Vagina (tissue), 2 donors: Measurements from ENCODE around the gene RAB22A.

Experiments
- POLR2A ChIP-seq, 2 donors: fragments of 450-650 bp; IDR thresholded peaks; one replicate each; pipeline ENCODE4 v1.6.1; 2017; ENCODE audit warnings: antibody characterized with exemption in 2 of 2, mild to moderate bottlenecking in 2 of 2, moderate library complexity in 2 of 2
- TF ChIP-seq, protein P1 (sequence below), 3 experiments: fragments of 450-650 bp in 2 of 3; fragments of 200-600 bp in 1 of 3; sonication (generic) in 1 of 3; IDR thresholded peaks; one replicate each; pipeline ENCODE4 v1.5.1; 2017 to 2019; ENCODE audit warnings: antibody characterized with exemption in 3 of 3, mild to moderate bottlenecking in 2 of 3, moderate library complexity in 2 of 3

DNA sequence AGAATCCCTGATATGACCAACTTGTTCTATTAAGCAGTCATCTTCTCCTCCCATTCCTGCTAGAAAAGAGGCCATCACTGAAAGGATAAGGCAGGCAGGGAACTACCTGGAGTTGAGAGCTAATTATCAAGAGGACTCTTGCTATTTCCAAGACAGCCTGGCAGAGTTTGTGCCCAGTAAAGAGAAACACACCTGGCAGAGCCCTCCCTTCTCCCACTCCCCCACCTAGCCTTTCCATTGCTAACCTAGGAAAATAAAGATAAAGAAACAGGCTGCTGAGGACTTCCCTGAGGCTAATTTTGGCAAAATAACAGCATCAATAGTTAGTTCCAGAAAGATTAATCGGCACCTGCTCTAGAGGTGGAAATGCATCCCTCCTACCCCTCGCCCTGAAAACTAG, 20.4 kb upstream of the RAB22A start:
- no peak for TF ChIP-seq POLR2A (IDR thresholded peaks at IDR 0.05)
- TF ChIP-seq, protein P1, sequence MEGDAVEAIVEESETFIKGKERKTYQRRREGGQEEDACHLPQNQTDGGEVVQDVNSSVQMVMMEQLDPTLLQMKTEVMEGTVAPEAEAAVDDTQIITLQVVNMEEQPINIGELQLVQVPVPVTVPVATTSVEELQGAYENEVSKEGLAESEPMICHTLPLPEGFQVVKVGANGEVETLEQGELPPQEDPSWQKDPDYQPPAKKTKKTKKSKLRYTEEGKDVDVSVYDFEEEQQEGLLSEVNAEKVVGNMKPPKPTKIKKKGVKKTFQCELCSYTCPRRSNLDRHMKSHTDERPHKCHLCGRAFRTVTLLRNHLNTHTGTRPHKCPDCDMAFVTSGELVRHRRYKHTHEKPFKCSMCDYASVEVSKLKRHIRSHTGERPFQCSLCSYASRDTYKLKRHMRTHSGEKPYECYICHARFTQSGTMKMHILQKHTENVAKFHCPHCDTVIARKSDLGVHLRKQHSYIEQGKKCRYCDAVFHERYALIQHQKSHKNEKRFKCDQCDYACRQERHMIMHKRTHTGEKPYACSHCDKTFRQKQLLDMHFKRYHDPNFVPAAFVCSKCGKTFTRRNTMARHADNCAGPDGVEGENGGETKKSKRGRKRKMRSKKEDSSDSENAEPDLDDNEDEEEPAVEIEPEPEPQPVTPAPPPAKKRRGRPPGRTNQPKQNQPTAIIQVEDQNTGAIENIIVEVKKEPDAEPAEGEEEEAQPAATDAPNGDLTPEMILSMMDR (IDR thresholded peaks at IDR 0.05): no peak
